GM04504 (cell line): ENCODE results near the gene LRRC41.
A peak's percentile ranks its signal among the peaks of the same experiment; 100 is the strongest.
"Not testable (repeated sequence)": the region's sequence is repeated elsewhere in the genome, so short reads cannot be mapped to it uniquely, and the experiment has no call there.

Experiments
- DNase-seq: peaks from one replicate; pipeline ENCODE4 v3.0.0-alpha.2; 2012; ENCODE audit warnings: low read depth

Gene LRRC41

GRCh38 chr1:46303038-46303871, at the start of gene LRRC41, which contains the start of gene UQCRH:
Gene LRRC41 (minus strand): TSS chr1:46303616. CDS start chr1:46303322, 294 bp downstream.
Gene UQCRH (plus strand): TSS chr1:46303698. CDS start chr1:46303767, 69 bp downstream.
- DNase-seq = peak; percentile 94

GRCh38 chr1:46352363-46352762, 48.9 kb upstream of the LRRC41 start:
- no peak for DNase-seq

- DNase-seq = no peak
Measured at GRCh38 chr1:46345281-46345680, 41.9 kb upstream of the LRRC41 start.

GRCh38 chr1:46344481-46344880, 41.1 kb upstream of the LRRC41 start:
- DNase-seq = no peak

GRCh38 chr1:46343705-46344104, 40.3 kb upstream of the LRRC41 start:
- no peak for DNase-seq

GRCh38 chr1:46343351-46343695, 39.9 kb upstream of the LRRC41 start:
- no peak for DNase-seq

GRCh38 chr1:46342677-46343350, 39.4 kb upstream of the LRRC41 start:
- no peak for DNase-seq

- DNase-seq = no peak
Measured at GRCh38 chr1:46342084-46342656, 38.8 kb upstream of the LRRC41 start.

GRCh38 chr1:46341222-46342083, 38.0 kb upstream of the LRRC41 start:
- no peak for DNase-seq

GRCh38 chr1:46340404-46341221, 37.2 kb upstream of the LRRC41 start, which contains the start of gene NSUN4:
Gene NSUN4 (plus strand): TSS chr1:46340807. CDS start chr1:46340827, 20 bp downstream.
- DNase-seq = peak; percentile 90

GRCh38 chr1:46337409-46337808, 34.0 kb upstream of the LRRC41 start:
- DNase-seq = not testable (repeated sequence)

- DNase-seq = no peak
Measured at GRCh38 chr1:46335081-46335480, 31.7 kb upstream of the LRRC41 start.

GRCh38 chr1:46334030-46334384, 30.6 kb upstream of the LRRC41 start:
- DNase-seq = no peak

GRCh38 chr1:46333300-46334029, 30.0 kb upstream of the LRRC41 start:
- no peak for DNase-seq

- DNase-seq = not testable (repeated sequence)
Measured at GRCh38 chr1:46331786-46332540, 28.5 kb upstream of the LRRC41 start.

GRCh38 chr1:46330381-46330780, 27.0 kb upstream of the LRRC41 start:
- DNase-seq = not testable (repeated sequence)

- DNase-seq = not testable (repeated sequence)
Measured at GRCh38 chr1:46329807-46330206, 26.4 kb upstream of the LRRC41 start.

GRCh38 chr1:46328182-46328581, 24.8 kb upstream of the LRRC41 start:
- not testable (repeated sequence) for DNase-seq

GRCh38 chr1:46325285-46326076, 22.1 kb upstream of the LRRC41 start:
- not testable (repeated sequence) for DNase-seq
